Ishikawa (cell line): ENCODE data around the gene FASTK.

Experiments used
- CEBPB ChIP-seq: IDR thresholded peaks from 2 replicates; pipeline ENCODE4 v1.6.1; 2012
- EP300 ChIP-seq: IDR thresholded peaks from 2 replicates; pipeline ENCODE4 v1.6.1; 2012; ENCODE audit warnings: borderline replicate concordance
- NFIC ChIP-seq: IDR thresholded peaks from 2 replicates; pipeline ENCODE4 v1.6.1; 2012
- TAF1 ChIP-seq: IDR thresholded peaks from 2 replicates; pipeline ENCODE4 v1.6.1; 2012; ENCODE audit warnings: low read depth, mild to moderate bottlenecking
- TF ChIP-seq, protein P1 (sequence below): IDR thresholded peaks from 2 replicates; pipeline ENCODE4 v1.6.1; 2012; ENCODE audit warnings: low read depth, mild to moderate bottlenecking
- TF ChIP-seq, protein P2 (sequence below): IDR thresholded peaks from 2 replicates; pipeline ENCODE4 v1.6.1; 2012

- TF ChIP-seq, protein P1, sequence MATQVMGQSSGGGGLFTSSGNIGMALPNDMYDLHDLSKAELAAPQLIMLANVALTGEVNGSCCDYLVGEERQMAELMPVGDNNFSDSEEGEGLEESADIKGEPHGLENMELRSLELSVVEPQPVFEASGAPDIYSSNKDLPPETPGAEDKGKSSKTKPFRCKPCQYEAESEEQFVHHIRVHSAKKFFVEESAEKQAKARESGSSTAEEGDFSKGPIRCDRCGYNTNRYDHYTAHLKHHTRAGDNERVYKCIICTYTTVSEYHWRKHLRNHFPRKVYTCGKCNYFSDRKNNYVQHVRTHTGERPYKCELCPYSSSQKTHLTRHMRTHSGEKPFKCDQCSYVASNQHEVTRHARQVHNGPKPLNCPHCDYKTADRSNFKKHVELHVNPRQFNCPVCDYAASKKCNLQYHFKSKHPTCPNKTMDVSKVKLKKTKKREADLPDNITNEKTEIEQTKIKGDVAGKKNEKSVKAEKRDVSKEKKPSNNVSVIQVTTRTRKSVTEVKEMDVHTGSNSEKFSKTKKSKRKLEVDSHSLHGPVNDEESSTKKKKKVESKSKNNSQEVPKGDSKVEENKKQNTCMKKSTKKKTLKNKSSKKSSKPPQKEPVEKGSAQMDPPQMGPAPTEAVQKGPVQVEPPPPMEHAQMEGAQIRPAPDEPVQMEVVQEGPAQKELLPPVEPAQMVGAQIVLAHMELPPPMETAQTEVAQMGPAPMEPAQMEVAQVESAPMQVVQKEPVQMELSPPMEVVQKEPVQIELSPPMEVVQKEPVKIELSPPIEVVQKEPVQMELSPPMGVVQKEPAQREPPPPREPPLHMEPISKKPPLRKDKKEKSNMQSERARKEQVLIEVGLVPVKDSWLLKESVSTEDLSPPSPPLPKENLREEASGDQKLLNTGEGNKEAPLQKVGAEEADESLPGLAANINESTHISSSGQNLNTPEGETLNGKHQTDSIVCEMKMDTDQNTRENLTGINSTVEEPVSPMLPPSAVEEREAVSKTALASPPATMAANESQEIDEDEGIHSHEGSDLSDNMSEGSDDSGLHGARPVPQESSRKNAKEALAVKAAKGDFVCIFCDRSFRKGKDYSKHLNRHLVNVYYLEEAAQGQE = no peak
- TF ChIP-seq EP300 = no peak
- TF ChIP-seq, protein P2, sequence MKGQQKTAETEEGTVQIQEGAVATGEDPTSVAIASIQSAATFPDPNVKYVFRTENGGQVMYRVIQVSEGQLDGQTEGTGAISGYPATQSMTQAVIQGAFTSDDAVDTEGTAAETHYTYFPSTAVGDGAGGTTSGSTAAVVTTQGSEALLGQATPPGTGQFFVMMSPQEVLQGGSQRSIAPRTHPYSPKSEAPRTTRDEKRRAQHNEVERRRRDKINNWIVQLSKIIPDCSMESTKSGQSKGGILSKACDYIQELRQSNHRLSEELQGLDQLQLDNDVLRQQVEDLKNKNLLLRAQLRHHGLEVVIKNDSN = no peak
- TF ChIP-seq NFIC = no peak; the same call in 1 of the 2 replicates
- no peak for TF ChIP-seq CEBPB
- TF ChIP-seq TAF1 = no peak
These were observed 827 bp upstream of the FASTK start for GRCh38 chr7:151081170-151082101.
